ENCODE results near the gene CELA2B. TPM values are rescaled to one million over a fixed set of nuclear protein-coding genes. Genes with fewer than 3 reads are reported as not detected.
"Not testable (repeated sequence)": the region's sequence is repeated elsewhere in the genome, so short reads cannot be mapped to it uniquely, and the experiment has no call there.

CELA2B gene
- total RNA-seq, 1 donor from 2014 or later = not detected

GRCh38 chr1:15465674-15466073 lies 10.2 kb upstream of the CELA2B start:
- DNase-seq (ENCODE audit: extremely low read depth, low read depth, low spot score) = no peak

DNA sequence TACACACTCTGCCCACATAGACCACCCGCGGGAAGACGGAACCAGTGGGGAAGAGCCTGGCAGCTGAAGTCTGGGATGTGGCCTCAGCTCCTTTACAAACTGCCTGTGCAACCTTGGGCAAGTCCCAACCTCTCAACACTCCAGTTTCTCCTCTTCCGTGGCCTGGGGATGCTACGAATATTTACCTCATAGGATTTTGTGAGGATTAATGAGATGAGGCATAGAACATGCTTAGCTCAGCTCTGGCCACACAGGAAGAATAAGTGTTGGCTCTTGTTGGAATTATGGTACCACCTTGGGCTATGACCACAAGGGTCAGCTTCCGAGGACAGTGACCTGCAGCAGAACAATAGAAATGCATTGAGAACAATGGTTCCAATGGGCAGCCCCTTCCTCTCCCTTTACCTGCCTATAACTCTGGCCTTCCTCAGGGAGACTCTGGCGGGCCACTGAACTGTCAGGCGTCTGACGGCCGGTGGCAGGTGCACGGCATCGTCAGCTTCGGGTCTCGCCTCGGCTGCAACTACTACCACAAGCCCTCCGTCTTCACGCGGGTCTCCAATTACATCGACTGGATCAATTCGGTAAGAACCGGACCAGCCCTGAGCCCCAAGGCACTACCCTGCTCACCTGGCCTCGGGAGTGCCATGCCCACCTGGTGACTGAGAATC lies 8.8 kb upstream of the CELA2B start:
- DNase-seq (ENCODE audit: extremely low read depth, low read depth, low spot score) = not testable (repeated sequence)

DNA sequence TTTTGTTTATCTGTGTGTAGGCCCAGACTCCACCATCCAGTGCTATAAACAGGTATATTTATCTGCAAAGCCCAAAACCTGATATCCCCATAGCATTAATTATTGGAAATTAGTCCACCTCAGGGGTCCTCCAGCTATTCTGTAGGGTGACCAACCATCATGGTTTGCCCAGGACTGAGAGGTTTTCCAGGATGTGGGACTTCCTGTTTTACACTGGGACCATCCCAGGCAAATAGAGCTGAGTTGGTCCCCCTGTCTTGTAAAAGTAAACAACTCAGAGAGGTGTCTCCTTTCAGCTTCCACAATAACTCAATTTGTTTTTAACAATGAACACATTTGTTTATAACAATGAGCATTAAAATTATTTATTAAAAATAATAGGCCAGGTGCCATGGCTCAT lies 7.8 kb upstream of the CELA2B start:
- no peak for DNase-seq (ENCODE audit: extremely low read depth, low read depth, low spot score)

DNA sequence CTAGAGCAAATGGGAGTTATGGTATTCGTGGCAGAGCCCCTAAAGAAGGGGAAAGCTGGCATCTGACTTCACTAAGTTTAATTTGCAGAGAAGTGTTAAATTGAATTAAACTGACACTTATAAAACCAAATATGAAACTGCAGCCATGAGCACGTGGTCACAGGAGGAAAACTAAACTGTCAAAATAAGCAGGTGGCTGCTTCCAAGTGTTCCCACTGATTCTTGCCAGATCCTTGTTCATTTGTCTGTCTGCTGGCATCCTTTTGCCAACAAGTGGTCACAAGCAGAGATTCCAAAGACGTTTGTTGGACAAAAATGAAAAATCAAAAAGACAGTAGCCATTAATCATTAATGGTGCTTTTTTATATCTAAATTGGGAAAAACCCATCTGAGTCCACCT lies 6.5 kb upstream of the CELA2B start:
- no peak for DNase-seq (ENCODE audit: extremely low read depth, low read depth, low spot score)

- not testable (repeated sequence) for DNase-seq (ENCODE audit: extremely low read depth, low read depth, low spot score)
Observed at GRCh38 chr1:15469821-15470448, 6.0 kb upstream of the CELA2B start.

- not testable (repeated sequence) for DNase-seq (ENCODE audit: extremely low read depth, low read depth, low spot score)
Observed at GRCh38 chr1:15471067-15471466, 4.8 kb upstream of the CELA2B start.

DNA sequence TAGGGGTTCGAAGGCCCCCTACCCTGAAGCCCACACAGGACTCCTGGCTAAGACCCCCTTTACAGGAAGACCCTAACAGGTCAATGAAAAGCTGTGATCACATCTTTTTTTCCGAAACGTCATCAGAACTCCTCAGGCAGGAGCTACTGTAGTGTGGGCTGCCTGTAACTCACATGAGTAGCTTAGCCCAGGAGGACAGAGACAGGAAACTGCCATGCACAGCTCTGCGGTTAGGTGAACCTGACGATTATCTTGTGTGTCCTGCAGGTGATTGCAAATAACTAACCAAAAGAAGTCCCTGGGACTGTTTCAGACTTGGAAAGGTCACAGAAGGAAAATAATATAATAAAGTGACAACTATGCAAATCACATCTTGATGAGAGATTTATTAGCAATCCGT lies 4.2 kb upstream of the CELA2B start:
- not testable (repeated sequence) for DNase-seq (ENCODE audit: extremely low read depth, low read depth, low spot score)

- no peak for DNase-seq (ENCODE audit: extremely low read depth, low read depth, low spot score)
Observed at GRCh38 chr1:15472587-15472986, 3.3 kb upstream of the CELA2B start.

GRCh38 chr1:15476927-15477326 lies 1.0 kb downstream of the CELA2B start:
- no peak for DNase-seq (ENCODE audit: extremely low read depth, low read depth, low spot score)

DNA sequence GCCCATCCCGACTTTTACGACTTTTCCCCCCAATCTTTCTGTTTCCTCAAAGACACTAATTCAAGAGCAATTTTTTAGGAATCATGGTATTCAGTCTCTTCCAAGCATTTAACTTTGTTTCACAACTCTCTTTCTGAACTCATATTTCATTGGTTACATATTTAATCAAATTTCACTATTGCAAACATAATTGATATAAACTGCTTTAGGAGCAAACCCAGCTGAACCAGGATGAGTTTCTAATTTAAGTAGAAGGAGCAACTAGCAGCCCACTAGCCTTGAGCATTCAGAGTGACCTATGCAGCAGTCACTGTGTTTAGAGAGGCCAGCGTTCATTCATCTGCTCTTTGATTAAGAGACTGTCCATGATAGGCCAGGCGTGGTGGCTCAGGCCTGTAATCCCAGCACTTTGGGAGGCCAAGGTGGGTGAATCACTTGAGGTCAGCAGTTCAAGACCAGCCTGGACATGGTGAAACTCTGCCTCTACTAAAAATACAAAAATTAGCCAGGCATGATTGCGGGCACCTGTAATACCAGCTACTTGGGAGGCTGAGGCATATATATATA lies 1.8 kb downstream of the CELA2B start:
- DNase-seq (ENCODE audit: extremely low read depth, low read depth, low spot score) = no peak

DNA sequence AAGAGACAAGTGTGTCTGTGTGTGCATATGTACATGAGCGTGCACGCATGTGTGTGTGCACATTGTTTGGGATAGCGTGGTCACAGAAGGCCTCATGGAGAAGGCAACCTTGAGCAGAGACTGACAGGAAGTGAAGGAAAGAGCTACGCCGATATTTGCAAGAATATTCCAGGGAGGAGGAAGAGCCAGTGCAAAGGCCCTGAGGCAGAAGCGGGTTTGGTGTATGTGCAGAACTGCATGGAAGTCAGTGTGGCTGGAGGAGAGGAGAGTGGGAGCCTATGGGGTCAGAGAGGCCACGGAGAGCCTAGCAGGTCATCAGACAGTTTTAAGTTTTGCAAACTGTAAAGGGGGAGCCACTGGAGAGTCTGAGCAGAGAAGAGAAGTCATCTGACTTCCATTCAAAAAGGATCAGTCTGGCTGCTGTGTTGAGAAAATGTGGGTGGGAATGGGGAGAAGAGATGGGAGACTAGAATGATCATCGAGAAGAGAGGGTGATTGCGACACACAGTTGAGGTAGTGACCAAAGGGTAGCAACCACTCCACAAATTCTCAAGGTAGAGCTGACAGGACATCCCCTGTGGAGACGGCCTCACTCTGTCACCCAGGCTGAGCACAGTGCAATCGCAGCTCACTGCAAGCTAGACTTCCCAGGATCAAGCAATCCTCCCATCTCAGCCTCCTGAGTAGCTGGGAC lies 3.9 kb downstream of the CELA2B start:
- no peak for DNase-seq (ENCODE audit: extremely low read depth, low read depth, low spot score)

GRCh38 chr1:15482455-15482854 lies 6.6 kb downstream of the CELA2B start:
- DNase-seq (ENCODE audit: extremely low read depth, low read depth, low spot score) = not testable (repeated sequence)

DNA sequence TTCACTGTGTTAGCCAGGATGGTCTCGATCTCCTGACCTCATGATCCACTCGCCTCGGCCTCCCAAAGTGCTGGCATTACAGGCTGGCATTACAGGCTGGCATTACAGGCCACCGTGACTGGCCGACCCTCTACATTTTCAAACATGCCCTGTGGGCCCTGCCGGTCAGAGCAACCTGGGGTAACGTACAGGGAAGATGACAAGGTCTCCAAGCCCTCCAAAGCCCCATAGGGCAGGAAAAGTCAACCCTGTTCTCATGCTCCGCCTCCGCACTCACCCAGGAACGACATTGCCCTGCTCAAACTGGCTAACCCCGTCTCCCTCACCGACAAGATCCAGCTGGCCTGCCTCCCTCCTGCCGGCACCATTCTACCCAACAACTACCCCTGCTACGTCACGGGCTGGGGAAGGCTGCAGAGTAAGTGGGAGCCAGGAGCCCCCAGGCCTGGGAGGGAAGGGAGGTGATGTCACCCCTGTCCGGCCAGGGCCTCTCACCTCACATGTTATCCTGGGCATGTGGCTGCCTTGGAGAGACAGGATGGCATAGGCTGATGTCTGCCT lies 7.2 kb downstream of the CELA2B start:
- not testable (repeated sequence) for DNase-seq (ENCODE audit: extremely low read depth, low read depth, low spot score)

GRCh38 chr1:15483971-15484370 lies 8.1 kb downstream of the CELA2B start:
- DNase-seq (ENCODE audit: extremely low read depth, low read depth, low spot score) = no peak

DNA sequence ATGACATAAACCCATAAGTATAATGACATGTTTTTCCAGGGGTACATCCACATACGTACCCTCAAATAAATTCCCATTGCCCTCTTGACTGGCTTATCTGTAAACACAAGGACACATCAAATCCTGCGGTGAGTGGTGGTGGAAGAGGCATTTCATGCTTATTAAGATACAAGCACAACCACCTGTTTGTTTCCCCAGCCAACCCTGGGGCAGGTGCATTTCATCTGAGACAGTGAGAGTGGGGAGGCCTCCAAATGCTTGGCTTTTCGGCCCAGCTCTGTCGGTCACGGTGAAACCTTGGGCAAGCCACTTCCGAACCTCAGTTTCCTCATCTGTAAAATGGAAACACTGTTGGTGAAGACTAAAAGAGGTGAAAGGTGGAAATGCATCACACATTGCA lies 8.5 kb downstream of the CELA2B start:
- not testable (repeated sequence) for DNase-seq (ENCODE audit: extremely low read depth, low read depth, low spot score)

DNA sequence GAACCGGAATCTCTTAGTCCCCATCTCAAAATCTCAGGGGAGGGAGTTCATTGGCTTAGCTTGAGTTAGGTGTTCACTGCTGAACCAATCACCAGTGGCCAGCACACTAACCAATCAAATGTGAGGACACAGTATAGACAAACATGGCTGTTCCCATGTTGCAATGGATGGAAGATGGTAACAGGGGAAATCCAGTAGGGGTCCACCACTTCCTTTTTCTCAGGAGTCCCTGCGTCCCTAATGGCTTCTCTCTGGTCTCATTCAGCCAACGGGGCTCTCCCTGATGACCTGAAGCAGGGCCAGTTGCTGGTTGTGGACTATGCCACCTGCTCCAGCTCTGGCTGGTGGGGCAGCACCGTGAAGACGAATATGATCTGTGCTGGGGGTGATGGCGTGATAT lies 9.7 kb downstream of the CELA2B start:
- DNase-seq (ENCODE audit: extremely low read depth, low read depth, low spot score) = no peak

GRCh38 chr1:15486844-15487610 lies 11.1 kb downstream of the CELA2B start:
- DNase-seq (ENCODE audit: extremely low read depth, low read depth, low spot score) = not testable (repeated sequence)

DNA sequence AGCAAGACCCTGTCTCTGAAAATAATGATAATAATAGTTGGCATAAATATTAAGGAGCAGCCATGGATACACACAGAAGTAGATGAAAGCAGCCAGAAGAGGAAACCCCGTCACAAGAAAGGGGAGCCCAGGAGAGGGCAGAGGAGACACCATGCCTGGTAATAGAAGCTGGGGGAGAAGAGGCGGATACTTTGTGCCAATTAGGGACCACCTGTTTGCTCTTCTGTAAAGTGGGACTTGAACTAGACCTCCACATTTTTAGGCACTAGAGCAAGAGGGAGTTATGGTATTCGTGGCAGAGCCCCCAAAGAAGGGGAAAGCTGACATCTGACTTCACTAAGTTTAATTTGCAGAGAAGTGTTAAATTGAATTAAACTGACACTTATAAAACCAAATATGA lies 12.5 kb downstream of the CELA2B start:
- DNase-seq (ENCODE audit: extremely low read depth, low read depth, low spot score) = no peak

DNA sequence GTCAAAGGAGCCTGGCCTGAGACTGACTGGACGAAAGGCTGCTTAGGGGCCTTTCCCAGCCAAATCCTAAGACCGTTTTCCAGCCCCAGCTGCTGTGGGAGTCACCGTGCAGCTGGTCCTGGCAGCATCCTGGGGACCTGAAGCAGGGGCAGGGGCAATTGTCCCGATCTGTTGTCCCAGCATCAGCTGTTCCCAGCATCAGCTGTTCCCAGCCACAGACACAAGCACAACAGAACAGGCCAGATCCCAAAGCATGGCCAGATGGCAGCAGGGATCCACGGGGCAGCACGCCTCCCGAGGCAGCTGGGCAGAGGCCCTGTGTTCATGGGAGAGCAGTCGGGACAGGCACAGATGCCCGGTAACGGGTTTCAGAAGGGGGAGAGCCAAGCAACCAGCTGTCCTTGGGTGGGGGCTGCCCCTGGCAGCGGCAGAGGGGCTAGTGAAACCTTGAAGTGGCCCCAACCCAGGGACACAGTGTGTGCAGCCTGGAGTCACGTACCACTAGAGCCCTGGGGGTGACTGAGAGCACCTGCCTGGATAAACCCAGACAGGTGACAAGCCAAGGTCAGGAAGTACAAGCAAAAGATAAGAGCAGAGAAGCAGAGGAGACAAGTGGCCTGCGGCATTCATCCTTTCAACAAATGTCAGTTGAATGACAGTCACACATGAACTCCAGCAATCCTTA lies 13.3 kb downstream of the CELA2B start:
- no peak for DNase-seq (ENCODE audit: extremely low read depth, low read depth, low spot score)

DNA sequence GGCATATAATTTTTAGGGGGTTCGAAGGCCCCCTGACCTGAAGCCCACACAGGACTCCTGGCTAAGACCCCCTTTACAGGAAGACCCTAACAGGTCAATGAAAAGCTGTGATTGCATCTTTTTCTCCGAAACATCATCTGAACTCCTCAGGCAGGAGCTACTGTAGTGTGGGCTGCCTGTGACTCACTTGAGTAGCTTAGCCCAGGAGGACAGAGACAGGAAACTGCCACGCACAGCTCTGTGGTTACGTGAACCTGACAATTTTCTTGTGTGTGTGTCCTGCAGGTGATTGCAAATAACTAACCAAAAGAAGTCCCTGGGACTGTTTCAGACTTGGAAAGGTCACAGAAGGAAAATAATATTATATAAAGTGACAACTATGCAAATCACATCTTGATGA lies 15.1 kb downstream of the CELA2B start:
- not testable (repeated sequence) for DNase-seq (ENCODE audit: extremely low read depth, low read depth, low spot score)
